Vagina (tissue), 2 donors: ENCODE data around the gene GRIA1.

Experiments used
- CTCF ChIP-seq, 3 experiments: fragments of 450-650 bp in 2 of 3; fragments of 200-600 bp in 1 of 3; sonication (generic) in 1 of 3; IDR thresholded peaks; one replicate each; pipeline ENCODE4 v1.5.1; 2017 to 2019; ENCODE audit warnings: antibody characterized with exemption in 3 of 3, mild to moderate bottlenecking in 2 of 3, moderate library complexity in 2 of 3
- POLR2A ChIP-seq, 2 donors: fragments of 450-650 bp; IDR thresholded peaks; one replicate each; pipeline ENCODE4 v1.6.1; 2017; ENCODE audit warnings: antibody characterized with exemption in 2 of 2, mild to moderate bottlenecking in 2 of 2, moderate library complexity in 2 of 2

- TF ChIP-seq CTCF (IDR thresholded peaks at IDR 0.05) (no peak), POLR2A (IDR thresholded peaks at IDR 0.05) (no peak)
Measured at GRCh38 chr5:153559926-153560325, 69.5 kb downstream of the GRIA1 start.
